COR-L47 (cell line): ENCODE data around the gene PSD2.

ENCODE experiments used
- DNase-seq: peaks from one replicate; lab custom pipeline; 2025; lab: John Stamatoyannopoulos, UW

PSD2 gene

GRCh38 chr5:139811274-139811607 lies 15.6 kb downstream of the PSD2 start:
- DNase-seq = no peak

GRCh38 chr5:139812323-139812722 lies 16.7 kb downstream of the PSD2 start:
- no peak for DNase-seq

GRCh38 chr5:139812836-139813805 lies 17.5 kb downstream of the PSD2 start:
- no peak for DNase-seq

GRCh38 chr5:139814191-139814601 lies 18.6 kb downstream of the PSD2 start:
- no peak for DNase-seq

- no peak for DNase-seq
These were observed 19.2 kb downstream of the PSD2 start for GRCh38 chr5:139814704-139815280.

GRCh38 chr5:139816566-139816965 lies 21.0 kb downstream of the PSD2 start:
- DNase-seq = no peak

GRCh38 chr5:139817362-139817761 lies 21.8 kb downstream of the PSD2 start:
- DNase-seq = no peak

GRCh38 chr5:139817970-139818369 lies 22.4 kb downstream of the PSD2 start:
- DNase-seq = no peak

- no peak for DNase-seq
These were observed 24.5 kb downstream of the PSD2 start for GRCh38 chr5:139820130-139820529.

GRCh38 chr5:139820606-139821005 lies 25.0 kb downstream of the PSD2 start:
- no peak for DNase-seq

GRCh38 chr5:139821806-139822552 lies 26.4 kb downstream of the PSD2 start:
- DNase-seq = no peak

GRCh38 chr5:139822553-139823425 lies 27.2 kb downstream of the PSD2 start:
- no peak for DNase-seq

- DNase-seq = no peak
These were observed 28.2 kb downstream of the PSD2 start for GRCh38 chr5:139823757-139824355.

GRCh38 chr5:139825690-139826089 lies 30.1 kb downstream of the PSD2 start:
- no peak for DNase-seq

GRCh38 chr5:139828207-139828895 lies 32.7 kb downstream of the PSD2 start:
- no peak for DNase-seq

GRCh38 chr5:139829471-139829870 lies 33.9 kb downstream of the PSD2 start:
- no peak for DNase-seq

GRCh38 chr5:139831624-139832023 lies 36.0 kb downstream of the PSD2 start:
- DNase-seq = no peak

GRCh38 chr5:139833525-139833924 lies 37.9 kb downstream of the PSD2 start:
- DNase-seq = no peak

GRCh38 chr5:139835656-139836055 lies 40.0 kb downstream of the PSD2 start:
- DNase-seq = no peak

- no peak for DNase-seq
These were observed 41.0 kb downstream of the PSD2 start for GRCh38 chr5:139836469-139837208.
